Measurements from ENCODE around the gene CD63. TPM values are rescaled to one million over a fixed set of nuclear protein-coding genes. Genes with fewer than 3 reads are reported as not detected.

Gene CD63
- total and polyA plus RNA-seq, 2 of the 13 experiments (the other 11 are each of a cell fraction or from before 2014, with no cell fraction given): 234 to 277 TPM

DNA sequence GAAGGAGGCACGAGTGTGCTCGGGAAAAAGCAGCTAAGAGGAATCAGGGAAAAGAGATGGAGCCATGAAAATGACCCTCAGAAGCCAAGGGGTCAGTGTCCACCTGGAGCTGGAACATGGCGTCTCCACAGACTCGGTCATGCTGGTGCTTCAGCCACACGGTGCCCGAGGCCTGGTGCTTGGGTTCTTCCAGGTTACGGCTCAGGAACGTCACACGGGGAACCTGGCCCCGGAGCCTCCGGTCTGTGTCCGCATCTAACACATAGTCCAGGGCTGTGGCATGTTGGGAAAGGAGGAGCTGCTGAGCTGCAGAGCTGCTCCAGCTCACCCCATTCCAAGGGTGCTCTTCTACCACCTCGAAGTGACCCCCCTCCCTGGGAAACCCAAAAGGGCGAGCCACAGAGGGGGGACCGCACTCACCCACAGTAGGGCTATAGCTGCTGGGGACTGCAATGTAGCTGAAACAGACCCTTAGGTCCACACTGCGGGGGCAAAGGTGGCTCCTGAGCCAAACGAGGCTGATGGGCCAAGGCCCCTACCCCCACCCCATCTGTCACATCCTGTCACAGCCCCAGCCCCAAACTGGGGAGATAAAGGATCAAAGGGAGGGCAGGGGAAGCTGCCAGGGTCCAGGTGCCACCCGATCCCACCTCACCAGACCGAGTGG lies 31.9 kb downstream of the CD63 start:
- no peak overlapping the region for H3K9ac ChIP-seq (ENCODE audit: insufficient read depth, low read depth, low read length)
- CTCF ChIA-PET (ENCODE audit: low intra/inter-chr PET ratio, low total read pairs): no interaction called here
- 63% methylated on average over 18 of the region's 19 CpGs for WGBS (ENCODE audit: low lambda C conversion rate)
- FAIRE-seq (no peak), DNase-seq (ENCODE audit: low spot score) (no peak), ATAC-seq (peak; percentile 8; the same call in 1 of the 3 replicates)
- peaks cover 57% of the 10 kb centered on the region for H3K4me1 ChIP-seq (ENCODE audit: insufficient read depth, low read length)
- no peak overlapping the region for H3K27ac ChIP-seq (ENCODE audit: extremely low read length, insufficient read depth, low read length)
- H3K4me3 ChIP-seq (replicated peaks in 1 of 3; ENCODE audit: insufficient read depth in 1 of 3, low read depth in 2 of 3, low read length in 3 of 3): no peak overlapping the region
- H2AFZ ChIP-seq (ENCODE audit: low read length): no peak overlapping the region
- intact Hi-C loops (cut with micrococcal nuclease; ENCODE audit: unreplicated experiment) (no loop called here), in situ Hi-C loops (cut with HindIII; ENCODE audit: extremely low pct_ligation_motif_present, low pct_unique_long_range_greater_than_20kb) (no loop called here)
- no peaks in the 10 kb centered on the region for H3K36me3 ChIP-seq (replicated peaks in 1 of 2; ENCODE audit: control insufficient read depth in 1 of 2, insufficient read depth in 2 of 2, low read length in 2 of 2)
- H3K79me2 ChIP-seq (ENCODE audit: insufficient read depth, low read length): no peaks in the 10 kb centered on the region
- peaks cover 4 to 6% of the 10 kb centered on the region in 2 experiments; a peak in 3 of 5 replicates for H3K27me3 ChIP-seq (ENCODE audit: control insufficient read depth in 1 of 2, insufficient read depth in 2 of 2, low read length in 2 of 2)
- no TSS peak for BruUV-seq (replicated peaks)
- POLR2A ChIA-PET: interaction anchor here (1.1 kb wide), 1 partner anchor 16 kb away, joined by 3 read pairs; a partner anchor contains a TSS
- no peak overlapping the region for H3K4me2 ChIP-seq (ENCODE audit: low read depth, low read length)
- H3K9me3 ChIP-seq (ENCODE audit: low read length): no peaks in the 10 kb centered on the region
- no peaks in the 10 kb centered on the region for H4K20me1 ChIP-seq (ENCODE audit: insufficient read depth, low read length)
- TF ChIP-seq ZSCAN22 (CRISPR knock-in tag; IDR thresholded peaks at IDR 0.05): no peak
- TF ChIP-seq SMAD1 (CRISPR knock-in tag; IDR thresholded peaks at IDR 0.05; ENCODE audit: borderline replicate concordance, low read depth): no peak
- no peak for TF ChIP-seq TOE1 (CRISPR knock-in tag; IDR thresholded peaks at IDR 0.05)
- no peak for TF ChIP-seq BCLAF1 (IDR thresholded peaks at IDR 0.05)
- TF ChIP-seq GATA4 (IDR thresholded peaks at IDR 0.05; ENCODE audit: borderline replicate concordance, low read depth): no peak
- TF ChIP-seq, protein P1, sequence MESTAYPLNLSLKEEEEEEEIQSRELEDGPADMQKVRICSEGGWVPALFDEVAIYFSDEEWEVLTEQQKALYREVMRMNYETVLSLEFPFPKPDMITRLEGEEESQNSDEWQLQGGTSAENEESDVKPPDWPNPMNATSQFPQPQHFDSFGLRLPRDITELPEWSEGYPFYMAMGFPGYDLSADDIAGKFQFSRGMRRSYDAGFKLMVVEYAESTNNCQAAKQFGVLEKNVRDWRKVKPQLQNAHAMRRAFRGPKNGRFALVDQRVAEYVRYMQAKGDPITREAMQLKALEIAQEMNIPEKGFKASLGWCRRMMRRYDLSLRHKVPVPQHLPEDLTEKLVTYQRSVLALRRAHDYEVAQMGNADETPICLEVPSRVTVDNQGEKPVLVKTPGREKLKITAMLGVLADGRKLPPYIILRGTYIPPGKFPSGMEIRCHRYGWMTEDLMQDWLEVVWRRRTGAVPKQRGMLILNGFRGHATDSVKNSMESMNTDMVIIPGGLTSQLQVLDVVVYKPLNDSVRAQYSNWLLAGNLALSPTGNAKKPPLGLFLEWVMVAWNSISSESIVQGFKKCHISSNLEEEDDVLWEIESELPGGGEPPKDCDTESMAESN (CRISPR knock-in tag; conservative IDR thresholded peaks at IDR 0.05): no peak
- TF ChIP-seq, protein P2, sequence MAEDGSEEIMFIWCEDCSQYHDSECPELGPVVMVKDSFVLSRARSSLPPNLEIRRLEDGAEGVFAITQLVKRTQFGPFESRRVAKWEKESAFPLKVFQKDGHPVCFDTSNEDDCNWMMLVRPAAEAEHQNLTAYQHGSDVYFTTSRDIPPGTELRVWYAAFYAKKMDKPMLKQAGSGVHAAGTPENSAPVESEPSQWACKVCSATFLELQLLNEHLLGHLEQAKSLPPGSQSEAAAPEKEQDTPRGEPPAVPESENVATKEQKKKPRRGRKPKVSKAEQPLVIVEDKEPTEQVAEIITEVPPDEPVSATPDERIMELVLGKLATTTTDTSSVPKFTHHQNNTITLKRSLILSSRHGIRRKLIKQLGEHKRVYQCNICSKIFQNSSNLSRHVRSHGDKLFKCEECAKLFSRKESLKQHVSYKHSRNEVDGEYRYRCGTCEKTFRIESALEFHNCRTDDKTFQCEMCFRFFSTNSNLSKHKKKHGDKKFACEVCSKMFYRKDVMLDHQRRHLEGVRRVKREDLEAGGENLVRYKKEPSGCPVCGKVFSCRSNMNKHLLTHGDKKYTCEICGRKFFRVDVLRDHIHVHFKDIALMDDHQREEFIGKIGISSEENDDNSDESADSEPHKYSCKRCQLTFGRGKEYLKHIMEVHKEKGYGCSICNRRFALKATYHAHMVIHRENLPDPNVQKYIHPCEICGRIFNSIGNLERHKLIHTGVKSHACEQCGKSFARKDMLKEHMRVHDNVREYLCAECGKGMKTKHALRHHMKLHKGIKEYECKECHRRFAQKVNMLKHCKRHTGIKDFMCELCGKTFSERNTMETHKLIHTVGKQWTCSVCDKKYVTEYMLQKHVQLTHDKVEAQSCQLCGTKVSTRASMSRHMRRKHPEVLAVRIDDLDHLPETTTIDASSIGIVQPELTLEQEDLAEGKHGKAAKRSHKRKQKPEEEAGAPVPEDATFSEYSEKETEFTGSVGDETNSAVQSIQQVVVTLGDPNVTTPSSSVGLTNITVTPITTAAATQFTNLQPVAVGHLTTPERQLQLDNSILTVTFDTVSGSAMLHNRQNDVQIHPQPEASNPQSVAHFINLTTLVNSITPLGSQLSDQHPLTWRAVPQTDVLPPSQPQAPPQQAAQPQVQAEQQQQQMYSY (CRISPR knock-in tag; IDR thresholded peaks at IDR 0.05): no peak
- TF ChIP-seq ZNF83 (CRISPR knock-in tag; IDR thresholded peaks at IDR 0.05; ENCODE audit: borderline replicate concordance): no peak
- TF ChIP-seq SAP130 (CRISPR knock-in tag; IDR thresholded peaks at IDR 0.05; ENCODE audit: low read depth): no peak
- TF ChIP-seq HMGXB3 (CRISPR knock-in tag; IDR thresholded peaks at IDR 0.05; ENCODE audit: borderline replicate concordance): no peak

Data from HepG2 (cell line).